SK-N-SH treated with all-trans-retinoic acid at 6 μM for 48 hours (cell line): ENCODE measurements around the gene PIK3R3.

Experiments used
- CSRNP3 ChIP-seq: fragments of 250-450 bp; sonication (Bioruptor Pico); IDR thresholded peaks from 2 replicates; pipeline ENCODE4 v1.5.1; 2021; ENCODE audit warnings: mild to moderate bottlenecking, moderate library complexity
- ESRRG ChIP-seq: fragments of 250-450 bp; sonication (Bioruptor Pico); IDR thresholded peaks from 2 replicates; pipeline ENCODE4 v1.6.1; 2021; ENCODE audit warnings: mild to moderate bottlenecking
- PATZ1 ChIP-seq: fragments of 250-450 bp; sonication (Bioruptor Pico); IDR thresholded peaks from 2 replicates; pipeline ENCODE4 v1.8.0; 2020; ENCODE audit warnings: mild to moderate bottlenecking, moderate library complexity, borderline replicate concordance
- PPARA ChIP-seq: fragments of 250-450 bp; sonication (Bioruptor Pico); IDR thresholded peaks from 2 replicates; pipeline ENCODE4 v1.5.0; 2020; ENCODE audit warnings: mild to moderate bottlenecking, borderline replicate concordance
- RARB ChIP-seq: fragments of 250-450 bp; sonication (Bioruptor Pico); IDR thresholded peaks from 2 replicates; pipeline ENCODE4 v1.8.0; 2021; ENCODE audit warnings: mild to moderate bottlenecking, moderate library complexity
- TCF4 ChIP-seq: fragments of 250-450 bp; sonication (Bioruptor Pico); IDR thresholded peaks from 2 replicates; pipeline ENCODE4 v1.8.0; 2021; ENCODE audit warnings: mild to moderate bottlenecking, moderate library complexity, borderline replicate concordance
- ZNF565 ChIP-seq: fragments of 450-650 bp; formaldehyde crosslinking; conservative IDR thresholded peaks from 2 replicates; pipeline ENCODE4 v1.5.0; 2020; ENCODE audit warnings: low read depth, mild to moderate bottlenecking, moderate library complexity
- ZNF8 ChIP-seq: fragments of 450-650 bp; formaldehyde crosslinking; IDR thresholded peaks from 2 replicates; pipeline ENCODE4 v1.5.0; 2020; ENCODE audit warnings: mild to moderate bottlenecking, moderate library complexity
- TF ChIP-seq, protein P1 (sequence below): fragments of 250-450 bp; sonication (Bioruptor Pico); IDR thresholded peaks from 2 replicates; pipeline ENCODE4 v1.5.0; 2020; ENCODE audit warnings: mild to moderate bottlenecking, moderate library complexity
- TF ChIP-seq, protein P2 (sequence below): fragments of 250-450 bp; sonication (Bioruptor Pico); IDR thresholded peaks from 2 replicates; pipeline ENCODE4 v1.5.1; 2020; ENCODE audit warnings: low read depth, mild to moderate bottlenecking, moderate library complexity

- TF ChIP-seq ESRRG (CRISPR knock-in tag): no peak
- TF ChIP-seq PPARA: no peak
- TF ChIP-seq ZNF565: no peak
- no peak for TF ChIP-seq PATZ1 (CRISPR knock-in tag)
- TF ChIP-seq CSRNP3: no peak
- TF ChIP-seq, protein P1, sequence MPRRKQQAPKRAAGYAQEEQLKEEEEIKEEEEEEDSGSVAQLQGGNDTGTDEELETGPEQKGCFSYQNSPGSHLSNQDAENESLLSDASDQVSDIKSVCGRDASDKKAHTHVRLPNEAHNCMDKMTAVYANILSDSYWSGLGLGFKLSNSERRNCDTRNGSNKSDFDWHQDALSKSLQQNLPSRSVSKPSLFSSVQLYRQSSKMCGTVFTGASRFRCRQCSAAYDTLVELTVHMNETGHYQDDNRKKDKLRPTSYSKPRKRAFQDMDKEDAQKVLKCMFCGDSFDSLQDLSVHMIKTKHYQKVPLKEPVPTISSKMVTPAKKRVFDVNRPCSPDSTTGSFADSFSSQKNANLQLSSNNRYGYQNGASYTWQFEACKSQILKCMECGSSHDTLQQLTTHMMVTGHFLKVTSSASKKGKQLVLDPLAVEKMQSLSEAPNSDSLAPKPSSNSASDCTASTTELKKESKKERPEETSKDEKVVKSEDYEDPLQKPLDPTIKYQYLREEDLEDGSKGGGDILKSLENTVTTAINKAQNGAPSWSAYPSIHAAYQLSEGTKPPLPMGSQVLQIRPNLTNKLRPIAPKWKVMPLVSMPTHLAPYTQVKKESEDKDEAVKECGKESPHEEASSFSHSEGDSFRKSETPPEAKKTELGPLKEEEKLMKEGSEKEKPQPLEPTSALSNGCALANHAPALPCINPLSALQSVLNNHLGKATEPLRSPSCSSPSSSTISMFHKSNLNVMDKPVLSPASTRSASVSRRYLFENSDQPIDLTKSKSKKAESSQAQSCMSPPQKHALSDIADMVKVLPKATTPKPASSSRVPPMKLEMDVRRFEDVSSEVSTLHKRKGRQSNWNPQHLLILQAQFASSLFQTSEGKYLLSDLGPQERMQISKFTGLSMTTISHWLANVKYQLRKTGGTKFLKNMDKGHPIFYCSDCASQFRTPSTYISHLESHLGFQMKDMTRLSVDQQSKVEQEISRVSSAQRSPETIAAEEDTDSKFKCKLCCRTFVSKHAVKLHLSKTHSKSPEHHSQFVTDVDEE (CRISPR knock-in tag): no peak
- no peak for TF ChIP-seq RARB (CRISPR knock-in tag)
- TF ChIP-seq, protein P2, sequence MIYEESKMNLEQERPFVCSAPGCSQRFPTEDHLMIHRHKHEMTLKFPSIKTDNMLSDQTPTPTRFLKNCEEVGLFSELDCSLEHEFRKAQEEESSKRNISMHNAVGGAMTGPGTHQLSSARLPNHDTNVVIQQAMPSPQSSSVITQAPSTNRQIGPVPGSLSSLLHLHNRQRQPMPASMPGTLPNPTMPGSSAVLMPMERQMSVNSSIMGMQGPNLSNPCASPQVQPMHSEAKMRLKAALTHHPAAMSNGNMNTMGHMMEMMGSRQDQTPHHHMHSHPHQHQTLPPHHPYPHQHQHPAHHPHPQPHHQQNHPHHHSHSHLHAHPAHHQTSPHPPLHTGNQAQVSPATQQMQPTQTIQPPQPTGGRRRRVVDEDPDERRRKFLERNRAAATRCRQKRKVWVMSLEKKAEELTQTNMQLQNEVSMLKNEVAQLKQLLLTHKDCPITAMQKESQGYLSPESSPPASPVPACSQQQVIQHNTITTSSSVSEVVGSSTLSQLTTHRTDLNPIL (CRISPR knock-in tag): no peak
- no peak for TF ChIP-seq TCF4
- TF ChIP-seq ZNF8 (CRISPR knock-in tag): no peak
These were observed 14.5 kb downstream of the PIK3R3 start for GRCh38 chr1:46117810-46118494.
